Astrocyte of the cerebellum (primary cell): Measurements from ENCODE around the gene ACP7.

Source experiments
- DNase-seq: peaks from one replicate; pipeline ENCODE4 v3.0.0-alpha.2; 2011; ENCODE audit warnings: low read depth
- H3K4me3 ChIP-seq: 2 replicates; pipeline ENCODE4 v1.5.1; 2011; ENCODE audit warnings: mild to moderate bottlenecking, low read depth, low read length, moderate library complexity
- in situ Hi-C: cut with HindIII; loops from 2 replicates; pipeline ENCODE4 v1.10.0; 2017; ENCODE audit warnings: low sequenced_read_pairs
- TF ChIP-seq, protein P1 (sequence below): IDR thresholded peaks from 2 replicates; pipeline ENCODE4 v1.5.1; 2012; ENCODE audit warnings: low read length, low read depth, moderate library complexity, mild to moderate bottlenecking; ENCODE audit errors: missing control alignments

ACP7 gene

DNA sequence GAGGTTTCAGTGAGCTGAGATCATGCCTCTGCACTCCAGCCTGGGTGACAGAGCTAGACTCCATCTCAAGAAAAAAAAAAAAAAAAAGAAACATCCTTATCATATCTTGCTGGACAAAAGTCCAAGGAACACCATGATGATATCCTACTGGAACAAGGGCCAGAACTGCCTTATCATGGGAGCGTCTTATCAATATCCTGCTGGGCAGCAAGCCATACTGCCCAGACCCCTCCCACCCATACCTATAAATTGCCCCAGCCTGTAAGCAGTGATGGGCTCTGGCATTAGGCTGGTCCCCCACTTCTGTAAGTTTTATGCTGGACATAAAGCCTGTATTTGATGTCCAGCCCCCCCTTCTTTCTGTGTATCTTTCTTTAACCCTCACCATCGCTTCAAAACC is 37.1 kb upstream of the ACP7 start:
- TF ChIP-seq, protein P1, sequence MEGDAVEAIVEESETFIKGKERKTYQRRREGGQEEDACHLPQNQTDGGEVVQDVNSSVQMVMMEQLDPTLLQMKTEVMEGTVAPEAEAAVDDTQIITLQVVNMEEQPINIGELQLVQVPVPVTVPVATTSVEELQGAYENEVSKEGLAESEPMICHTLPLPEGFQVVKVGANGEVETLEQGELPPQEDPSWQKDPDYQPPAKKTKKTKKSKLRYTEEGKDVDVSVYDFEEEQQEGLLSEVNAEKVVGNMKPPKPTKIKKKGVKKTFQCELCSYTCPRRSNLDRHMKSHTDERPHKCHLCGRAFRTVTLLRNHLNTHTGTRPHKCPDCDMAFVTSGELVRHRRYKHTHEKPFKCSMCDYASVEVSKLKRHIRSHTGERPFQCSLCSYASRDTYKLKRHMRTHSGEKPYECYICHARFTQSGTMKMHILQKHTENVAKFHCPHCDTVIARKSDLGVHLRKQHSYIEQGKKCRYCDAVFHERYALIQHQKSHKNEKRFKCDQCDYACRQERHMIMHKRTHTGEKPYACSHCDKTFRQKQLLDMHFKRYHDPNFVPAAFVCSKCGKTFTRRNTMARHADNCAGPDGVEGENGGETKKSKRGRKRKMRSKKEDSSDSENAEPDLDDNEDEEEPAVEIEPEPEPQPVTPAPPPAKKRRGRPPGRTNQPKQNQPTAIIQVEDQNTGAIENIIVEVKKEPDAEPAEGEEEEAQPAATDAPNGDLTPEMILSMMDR: no peak
- in situ Hi-C loops: no loop called here
- H3K4me3 ChIP-seq: no peak overlapping the region
- DNase-seq: no peak

DNA sequence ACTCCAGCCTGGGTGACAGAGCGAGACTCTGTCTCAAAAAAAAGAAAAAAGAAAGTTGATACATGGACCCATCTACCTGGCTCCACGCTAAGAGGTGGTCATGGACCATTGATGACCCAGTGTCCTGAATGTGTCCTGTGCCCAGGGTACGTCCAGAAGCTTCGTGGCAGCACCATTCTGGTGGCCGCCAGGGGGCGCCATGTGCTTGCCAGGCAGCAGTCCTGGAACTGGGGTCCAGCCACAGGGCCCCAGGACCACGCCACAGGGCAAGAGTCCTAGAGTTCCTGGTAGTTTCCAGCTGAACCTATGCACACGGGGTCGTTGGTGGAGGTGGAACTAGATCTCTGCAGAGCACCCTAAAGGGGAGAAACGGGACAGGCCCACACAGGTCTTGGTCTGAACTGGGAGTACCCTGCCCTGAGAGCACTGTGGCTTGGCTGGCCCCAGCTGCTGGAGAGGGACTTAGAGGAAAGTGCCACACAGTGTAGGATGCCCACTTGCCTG is 31.9 kb upstream of the ACP7 start:
- TF ChIP-seq, protein P1: peak; percentile 86
- DNase-seq: no peak
- in situ Hi-C loops: no loop called here
- H3K4me3 ChIP-seq: no peak overlapping the region

DNA sequence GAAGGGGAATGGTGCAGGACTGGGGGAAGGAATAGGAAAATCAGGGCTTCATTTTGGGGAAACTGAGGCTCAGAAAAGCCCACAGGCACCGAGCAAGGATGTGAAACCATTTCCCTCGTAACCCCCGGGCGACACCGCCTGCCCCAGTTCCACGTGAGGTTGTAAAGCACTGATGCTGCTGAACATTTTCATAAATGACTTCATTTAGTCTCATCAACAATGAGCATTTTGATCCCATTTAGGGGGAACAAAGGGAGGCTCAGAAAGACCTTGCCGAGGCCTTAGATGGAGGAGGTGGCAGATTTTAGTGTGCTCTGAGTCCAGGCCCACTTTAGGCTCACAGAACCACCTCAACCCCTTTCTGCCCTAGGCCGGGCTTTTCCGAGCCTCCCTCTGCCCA is 31.3 kb upstream of the ACP7 start:
- TF ChIP-seq, protein P1: no peak
- no peak for DNase-seq
- in situ Hi-C loops: no loop called here
- H3K4me3 ChIP-seq: no peak overlapping the region

DNA sequence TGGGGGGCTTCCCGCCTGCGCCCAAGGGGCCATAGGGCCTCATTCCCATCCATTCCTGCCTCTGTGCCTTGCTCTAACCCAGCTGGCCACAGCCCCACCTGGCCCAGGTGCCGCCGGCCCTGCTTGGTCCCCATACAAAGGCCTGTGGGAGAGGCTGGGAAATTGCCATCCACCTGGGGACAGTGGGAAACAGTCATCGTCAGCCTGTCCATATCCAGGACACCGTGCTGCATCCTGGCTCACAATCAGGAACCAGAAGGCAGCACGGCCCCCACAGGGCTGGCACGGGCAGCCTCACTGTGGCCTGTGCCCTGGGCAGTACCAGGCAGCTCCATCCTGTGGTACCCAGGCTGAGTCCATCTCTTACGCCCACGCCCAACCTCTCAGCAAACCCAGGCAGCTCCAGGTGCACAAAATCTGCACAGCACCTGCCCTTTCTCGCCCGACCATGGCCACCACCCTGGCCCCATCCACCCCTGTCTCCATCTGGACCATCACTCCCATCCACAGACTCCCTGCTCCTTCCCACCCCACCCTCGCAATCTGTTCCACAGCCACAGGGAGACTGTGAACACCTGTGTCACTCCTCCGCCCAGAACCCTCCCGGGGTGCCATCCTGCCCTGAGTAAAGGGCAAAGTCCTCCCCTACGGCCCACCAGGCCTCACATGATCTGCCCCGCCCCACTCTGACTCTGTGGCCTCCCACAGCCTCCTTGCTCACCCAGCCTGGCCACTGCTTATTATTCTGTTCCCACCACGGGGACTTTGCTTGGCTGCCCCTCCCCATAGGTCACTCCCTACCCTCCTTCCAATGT is 30.7 kb upstream of the ACP7 start:
- H3K4me3 ChIP-seq: no peak overlapping the region
- TF ChIP-seq, protein P1: no peak
- no peak for DNase-seq
- in situ Hi-C loops: no loop called here

DNA sequence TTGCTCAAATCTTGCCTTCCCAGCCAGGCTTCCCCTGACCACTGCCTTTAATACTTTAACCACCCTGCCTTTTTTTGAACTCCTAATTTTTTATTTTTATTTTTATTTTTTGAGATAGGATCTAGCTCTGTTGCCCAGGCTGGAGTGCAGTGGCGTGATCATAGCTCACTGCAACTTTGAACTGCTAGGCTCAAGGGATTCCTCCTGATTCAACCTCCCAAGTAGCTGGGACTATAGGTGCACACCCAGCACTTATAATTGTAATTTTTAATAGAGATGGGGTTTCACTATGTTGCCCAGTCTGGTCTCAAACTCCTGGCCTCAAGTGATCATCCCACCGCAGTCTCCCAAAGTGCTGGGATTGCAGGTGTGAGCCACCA is 30.1 kb upstream of the ACP7 start:
- TF ChIP-seq, protein P1: no peak
- in situ Hi-C loops: no loop called here
- H3K4me3 ChIP-seq: no peak overlapping the region
- DNase-seq: no peak

DNA sequence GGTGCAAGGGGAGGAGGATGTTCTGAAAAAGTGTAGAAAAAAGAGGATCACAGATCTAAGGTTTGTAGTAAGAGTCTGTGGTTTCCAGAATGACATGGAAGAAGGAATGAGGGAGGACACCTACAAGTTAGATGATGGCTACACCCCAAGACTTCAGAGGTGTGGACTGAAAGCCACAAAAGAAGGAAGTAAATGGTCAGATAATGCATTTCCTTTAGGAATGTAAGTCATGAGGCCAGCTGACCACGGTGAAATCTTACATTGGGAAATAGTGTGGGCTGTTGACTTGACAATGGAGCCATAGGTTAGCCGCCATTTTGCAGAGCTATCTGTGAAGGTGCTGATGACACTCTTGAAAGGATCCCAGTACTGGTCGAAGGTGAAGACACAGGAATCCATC is 26.6 kb upstream of the ACP7 start:
- TF ChIP-seq, protein P1: no peak
- no peak for DNase-seq
- in situ Hi-C loops: no loop called here
- no peak overlapping the region for H3K4me3 ChIP-seq
